Activated CD8-positive, alpha-beta memory T cell treated with anti-CD3 and anti-CD28 coated beads, Interleukin-2, amount 50 U/mL, for 24 hours (primary cell): ENCODE data around the gene BTRC.

Experiments used
- DNase-seq: peaks from one replicate; pipeline ENCODE4 v3.0.0-alpha.2; 2020; ENCODE audit errors: extremely low read depth

Gene BTRC

DNA sequence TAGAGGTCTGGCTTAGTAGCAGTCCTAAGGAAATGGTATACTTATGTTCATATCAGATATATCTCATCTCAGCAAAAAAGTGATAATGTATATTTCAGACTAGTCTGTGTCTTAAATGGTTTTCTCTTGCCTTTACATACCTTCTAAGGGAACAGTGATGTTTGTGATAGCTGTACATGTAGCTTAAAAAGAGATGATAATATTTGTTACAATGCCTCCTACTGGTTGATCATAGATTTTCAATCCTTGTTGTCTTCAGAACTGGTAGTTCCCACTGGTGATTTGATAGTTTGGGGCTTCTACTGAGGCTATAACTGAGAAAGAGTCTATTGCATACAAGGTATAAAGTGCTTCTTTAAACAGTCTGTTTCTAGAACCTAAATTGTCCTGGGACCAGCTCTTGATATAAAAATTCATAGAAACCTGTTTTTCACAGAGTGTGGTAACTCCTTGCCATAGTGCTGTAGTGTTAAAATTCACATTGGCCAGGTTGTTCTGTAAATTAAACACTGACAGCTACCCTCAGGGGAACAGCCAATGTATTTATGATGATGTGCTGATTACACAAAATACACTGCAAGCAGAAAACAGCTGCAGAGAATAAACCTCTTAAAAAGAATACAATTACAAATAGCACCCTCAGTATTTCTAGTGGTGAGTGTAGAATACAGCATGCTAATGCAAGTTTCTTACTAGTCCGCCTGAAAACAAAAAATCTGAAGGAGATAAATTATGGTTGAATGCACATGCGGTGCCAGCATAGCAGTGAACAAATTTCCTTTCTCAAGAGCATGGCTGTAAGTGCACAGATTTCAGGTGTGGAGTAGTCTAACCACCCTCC lies 90.3 kb downstream of the BTRC start:
- no peak for DNase-seq

DNA sequence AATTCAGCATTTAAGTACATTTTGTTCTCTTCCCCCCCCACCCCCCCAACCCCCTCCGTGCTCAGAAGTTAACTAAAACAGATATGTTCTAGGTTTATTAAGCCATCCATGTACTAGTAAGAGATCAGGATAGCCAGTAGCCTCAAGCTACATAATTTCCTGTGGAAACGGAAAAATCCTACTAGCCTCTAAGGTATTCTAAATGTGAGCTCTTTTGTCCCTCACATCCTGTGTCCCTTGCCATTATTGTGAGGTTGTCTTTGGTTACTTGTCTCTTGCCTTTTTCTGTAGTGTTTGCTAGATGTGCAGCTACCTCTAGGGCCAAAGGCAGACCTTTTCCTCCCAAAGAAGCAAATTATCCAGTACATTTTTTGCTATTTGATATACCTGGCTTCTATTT lies 92.1 kb downstream of the BTRC start:
- no peak for DNase-seq

DNA sequence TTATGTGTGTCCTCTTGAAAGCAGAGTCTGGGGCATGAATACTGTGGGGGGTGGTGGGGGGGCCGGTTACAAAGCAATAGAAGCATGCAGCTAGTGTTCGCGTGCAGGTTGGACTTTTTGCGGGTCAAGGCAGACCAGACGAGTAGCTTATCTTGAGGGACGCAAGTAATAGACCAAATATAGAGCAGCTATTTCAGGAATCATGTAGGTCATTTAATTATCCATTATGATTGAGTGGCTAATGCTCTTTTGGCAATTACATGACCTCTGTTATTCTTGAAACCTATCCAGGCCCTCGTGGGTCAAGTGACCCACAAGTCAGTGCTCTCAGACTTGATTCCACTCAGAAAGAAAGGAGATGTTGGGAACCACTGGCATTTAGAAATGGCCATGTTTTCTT lies 93.0 kb downstream of the BTRC start:
- no peak for DNase-seq

DNA sequence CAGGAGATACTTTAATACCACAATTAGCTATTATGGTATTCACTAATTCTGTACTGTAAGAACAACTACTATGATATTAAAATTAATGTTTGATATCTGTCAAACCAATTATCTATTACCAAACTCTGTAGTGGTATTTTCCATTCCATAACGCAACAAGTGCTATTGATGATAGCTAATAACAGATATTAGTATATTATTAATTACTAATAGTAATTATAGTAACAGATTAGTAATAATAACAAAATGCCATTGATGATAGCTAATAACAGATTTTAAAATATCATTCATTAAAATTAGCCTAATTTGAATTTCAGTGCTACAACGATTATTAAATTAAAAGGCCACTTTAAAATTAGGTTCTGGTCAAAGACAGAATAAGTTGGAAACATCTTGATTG lies 93.5 kb downstream of the BTRC start:
- DNase-seq, result no peak

DNA sequence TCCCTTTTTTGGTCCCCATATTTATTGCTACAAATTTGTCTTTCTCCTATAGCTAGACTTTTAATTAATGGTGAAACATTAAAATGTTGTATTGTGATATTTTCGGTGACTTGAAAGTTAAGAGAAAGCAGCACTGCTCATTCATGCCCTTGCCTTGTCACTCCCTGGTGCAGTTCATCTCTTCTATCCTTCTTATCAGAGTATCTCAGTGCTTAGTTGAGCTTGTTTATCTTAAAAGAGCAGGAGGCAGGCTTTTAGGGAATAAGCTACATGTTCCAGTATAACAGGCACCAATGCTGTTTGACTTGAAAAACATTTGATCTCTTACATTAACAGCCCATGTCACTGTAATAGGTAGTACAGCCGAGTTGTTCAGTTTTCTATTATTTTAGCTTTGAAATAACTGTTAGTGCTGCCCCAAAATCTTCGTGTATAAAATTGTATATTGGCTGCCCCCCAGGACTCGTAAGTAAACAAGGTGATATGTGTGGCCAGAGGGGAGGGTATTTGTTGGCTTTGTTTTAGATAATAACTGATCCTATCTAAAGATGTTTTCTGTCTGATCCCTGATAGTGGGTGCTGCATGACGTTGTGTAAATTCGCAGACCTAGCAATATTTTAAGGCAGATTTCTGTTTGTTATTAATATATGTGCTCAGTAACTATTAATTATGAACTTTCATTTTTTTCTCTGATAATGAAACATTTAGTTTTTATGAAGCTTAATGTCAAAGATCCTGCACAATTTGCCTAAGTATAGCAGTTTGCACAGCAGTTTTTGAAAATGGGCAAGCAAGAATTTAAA lies 96.5 kb downstream of the BTRC start:
- DNase-seq, result no peak

DNA sequence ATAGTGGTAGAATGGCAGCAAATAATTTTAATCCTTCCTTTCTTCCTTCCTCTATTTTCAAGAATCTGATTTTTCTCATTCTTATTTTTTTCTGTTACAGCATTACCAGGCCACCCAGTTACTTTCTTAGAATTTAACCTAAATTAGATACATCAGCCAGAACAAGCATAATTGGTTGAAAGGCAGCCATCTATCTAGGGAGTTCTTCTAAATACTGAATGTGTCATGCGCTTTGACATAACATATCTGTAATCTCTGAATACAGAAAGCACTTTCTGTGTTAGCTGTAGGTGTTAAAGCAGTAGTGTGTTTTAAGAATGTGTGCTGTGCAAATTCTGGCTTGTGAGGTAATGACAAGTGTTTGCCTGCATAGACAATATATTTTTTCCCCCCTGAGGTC lies 97.3 kb downstream of the BTRC start:
- no peak for DNase-seq

DNA sequence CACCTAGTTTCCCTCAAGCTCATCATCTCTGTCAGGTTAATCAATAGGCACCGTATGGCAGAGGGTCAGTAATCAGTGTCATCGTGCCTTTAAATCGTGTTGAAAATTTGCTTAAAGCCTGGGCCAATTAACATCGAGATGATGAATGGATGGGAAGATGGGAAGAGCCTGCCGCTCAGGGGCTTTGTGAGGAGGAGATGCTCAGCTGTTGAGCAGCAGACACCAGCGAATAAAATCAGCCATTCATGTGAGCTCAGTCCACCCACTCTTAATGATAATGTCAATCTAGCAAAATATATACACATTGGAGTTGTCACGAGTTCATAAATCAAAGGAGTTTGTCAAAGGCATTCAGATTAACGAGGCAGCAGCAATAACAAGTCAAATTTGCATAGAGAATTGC lies 97.7 kb downstream of the BTRC start:
- DNase-seq, result no peak

DNA sequence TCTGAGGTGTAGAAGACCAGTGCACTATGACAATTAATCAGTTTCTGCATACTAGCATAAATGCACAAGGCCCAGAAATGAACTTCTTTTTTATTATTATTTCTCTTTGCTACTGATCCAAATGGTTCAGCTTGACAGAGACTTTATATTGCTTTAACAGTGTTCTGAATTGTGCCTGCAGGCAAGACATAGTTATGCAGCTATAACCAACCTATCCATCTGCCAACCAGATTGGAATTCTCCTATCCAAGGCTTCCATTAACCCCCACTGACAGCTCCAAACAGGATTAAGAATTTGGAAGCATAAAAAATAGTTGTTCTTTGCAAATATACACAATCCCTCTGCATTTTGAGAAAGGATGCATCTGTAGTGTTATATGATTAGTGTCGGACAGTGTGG lies 98.2 kb downstream of the BTRC start:
- DNase-seq, result no peak

DNA sequence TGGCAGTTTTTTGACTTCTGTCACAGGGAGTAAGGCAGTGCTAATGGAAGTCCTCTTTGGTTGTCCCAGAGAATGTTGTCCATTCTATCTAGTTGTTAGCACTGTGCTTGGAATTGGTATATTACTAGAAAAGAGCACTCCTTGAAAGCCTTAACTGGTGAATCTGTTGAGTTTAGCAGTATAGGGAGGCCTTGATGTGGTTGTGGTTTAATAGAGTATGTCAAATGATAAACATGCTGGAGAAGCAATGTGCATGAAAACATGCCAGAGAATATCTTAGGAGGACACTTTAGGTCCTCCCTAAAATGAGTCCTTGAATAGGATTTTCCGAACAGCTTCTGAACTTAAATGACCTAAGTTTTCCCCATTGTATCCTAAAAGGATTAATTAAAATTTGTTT lies 98.6 kb downstream of the BTRC start:
- DNase-seq, result no peak

DNA sequence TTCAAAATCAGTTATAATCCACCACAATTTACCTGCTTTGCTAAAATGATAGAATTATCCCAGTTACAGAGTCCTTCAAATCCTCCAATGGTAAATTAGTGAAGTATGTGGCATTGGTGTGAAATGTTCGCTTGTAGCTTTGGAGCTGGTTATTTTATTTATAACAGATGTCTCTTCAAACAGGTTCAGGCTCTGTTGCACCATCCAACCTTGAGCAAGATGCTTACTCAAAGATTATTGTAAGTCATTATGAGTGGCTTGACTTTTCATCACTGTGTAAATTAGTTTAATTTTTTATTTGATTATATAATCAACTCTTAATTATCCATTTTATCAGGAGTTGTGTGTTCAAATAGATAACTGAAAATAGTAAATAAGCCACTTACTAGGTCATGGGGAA lies 99.4 kb downstream of the BTRC start:
- no peak for DNase-seq

DNA sequence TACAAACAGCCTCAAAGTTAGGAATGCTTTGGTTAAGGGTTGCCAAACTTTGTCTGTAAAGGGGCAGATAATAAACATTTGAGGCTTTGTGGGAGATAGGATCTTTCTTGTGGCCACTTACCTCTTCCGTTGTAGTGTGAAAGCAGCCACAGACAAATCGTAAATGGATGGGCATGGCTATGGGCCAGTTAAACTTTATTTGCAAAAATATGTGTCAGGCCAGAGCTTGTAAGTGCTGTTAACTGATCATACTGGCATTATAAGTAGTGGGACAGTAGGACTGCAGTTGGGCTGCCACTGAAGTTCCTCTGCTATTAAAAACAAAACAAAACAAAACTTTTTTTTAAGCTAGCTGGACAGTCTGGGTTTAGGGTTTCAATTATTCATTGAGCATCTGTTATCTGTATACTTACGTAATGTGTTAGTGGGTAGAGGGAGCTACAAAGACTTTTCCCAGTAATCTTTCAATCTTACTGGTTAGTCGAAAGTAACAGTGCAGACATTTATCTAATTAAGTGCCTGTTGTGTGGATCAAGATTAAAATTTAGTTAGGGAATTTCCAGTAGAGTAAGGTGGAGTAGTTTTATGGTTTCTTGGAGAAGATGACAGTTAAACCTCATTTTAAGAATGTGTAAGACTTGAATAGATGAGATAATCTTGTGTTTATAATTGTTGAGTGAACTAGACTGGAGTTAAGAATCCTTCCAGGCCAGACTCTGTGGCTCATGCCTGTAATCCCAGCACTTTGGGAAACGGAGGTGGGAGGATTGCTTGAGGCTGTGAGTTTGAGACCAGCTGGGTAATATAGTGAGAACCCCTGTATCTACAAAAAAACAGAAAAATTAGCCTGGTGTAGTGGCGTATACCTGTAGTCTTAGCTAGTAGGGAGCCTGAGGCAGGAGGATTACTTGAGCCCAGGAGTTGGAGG lies 100.1 kb downstream of the BTRC start:
- DNase-seq, result no peak

DNA sequence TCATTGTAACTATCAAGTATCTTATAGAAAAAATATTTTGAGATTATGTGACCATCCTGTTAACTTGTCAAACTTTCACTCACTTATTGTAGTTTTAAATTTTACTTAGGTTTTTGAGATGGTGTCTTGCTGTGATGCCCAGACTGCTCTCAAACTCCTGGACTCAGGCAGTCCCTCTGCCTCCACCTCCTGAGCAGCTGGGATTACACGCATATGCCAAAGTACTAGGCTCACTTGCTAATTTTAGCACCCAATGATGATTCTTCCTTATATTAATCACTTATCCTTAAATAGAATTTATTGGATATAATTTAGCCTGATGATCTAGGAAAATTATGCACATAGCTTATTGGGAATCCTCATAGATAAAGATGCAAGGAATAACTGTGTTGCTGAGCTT lies 104.9 kb downstream of the BTRC start:
- no peak for DNase-seq

DNA sequence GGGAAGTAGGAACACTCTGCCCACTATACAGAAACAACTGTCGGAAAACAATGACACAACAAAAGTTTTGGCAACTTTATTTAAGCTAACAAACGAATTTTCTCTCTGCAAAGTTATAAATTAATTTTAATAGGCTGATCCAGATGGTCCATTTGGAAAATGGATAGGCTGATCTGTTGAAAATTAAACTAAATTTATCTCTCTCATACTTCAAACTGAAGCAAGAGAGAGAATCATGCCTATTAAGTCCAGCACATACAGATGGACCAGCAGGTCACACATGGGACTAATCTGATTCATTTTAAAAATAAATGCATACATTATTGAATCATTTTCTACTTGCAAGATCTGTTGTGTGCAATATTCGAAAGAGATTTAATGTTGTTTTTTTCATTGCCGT lies 110.1 kb downstream of the BTRC start:
- no peak for DNase-seq

DNA sequence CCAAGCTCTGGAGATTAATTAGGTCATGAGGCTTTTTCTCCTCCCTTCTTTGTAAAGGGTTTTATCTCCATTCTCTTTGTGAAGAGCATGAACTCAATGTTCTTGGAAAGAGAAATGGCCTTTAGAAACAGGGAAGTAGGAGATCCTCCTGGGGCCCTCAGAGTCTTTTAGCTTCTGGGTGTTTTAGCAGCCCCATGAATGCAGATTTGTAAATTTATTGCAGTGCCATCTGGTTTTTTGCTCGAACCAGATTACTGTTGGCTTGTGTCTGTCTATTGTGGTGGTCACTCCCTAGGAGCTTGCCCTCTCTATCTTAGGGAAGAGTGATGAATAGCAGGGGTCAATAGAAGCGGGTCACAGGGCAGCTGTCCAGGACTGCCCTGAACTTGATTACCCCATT lies 110.6 kb downstream of the BTRC start:
- DNase-seq, result no peak

DNA sequence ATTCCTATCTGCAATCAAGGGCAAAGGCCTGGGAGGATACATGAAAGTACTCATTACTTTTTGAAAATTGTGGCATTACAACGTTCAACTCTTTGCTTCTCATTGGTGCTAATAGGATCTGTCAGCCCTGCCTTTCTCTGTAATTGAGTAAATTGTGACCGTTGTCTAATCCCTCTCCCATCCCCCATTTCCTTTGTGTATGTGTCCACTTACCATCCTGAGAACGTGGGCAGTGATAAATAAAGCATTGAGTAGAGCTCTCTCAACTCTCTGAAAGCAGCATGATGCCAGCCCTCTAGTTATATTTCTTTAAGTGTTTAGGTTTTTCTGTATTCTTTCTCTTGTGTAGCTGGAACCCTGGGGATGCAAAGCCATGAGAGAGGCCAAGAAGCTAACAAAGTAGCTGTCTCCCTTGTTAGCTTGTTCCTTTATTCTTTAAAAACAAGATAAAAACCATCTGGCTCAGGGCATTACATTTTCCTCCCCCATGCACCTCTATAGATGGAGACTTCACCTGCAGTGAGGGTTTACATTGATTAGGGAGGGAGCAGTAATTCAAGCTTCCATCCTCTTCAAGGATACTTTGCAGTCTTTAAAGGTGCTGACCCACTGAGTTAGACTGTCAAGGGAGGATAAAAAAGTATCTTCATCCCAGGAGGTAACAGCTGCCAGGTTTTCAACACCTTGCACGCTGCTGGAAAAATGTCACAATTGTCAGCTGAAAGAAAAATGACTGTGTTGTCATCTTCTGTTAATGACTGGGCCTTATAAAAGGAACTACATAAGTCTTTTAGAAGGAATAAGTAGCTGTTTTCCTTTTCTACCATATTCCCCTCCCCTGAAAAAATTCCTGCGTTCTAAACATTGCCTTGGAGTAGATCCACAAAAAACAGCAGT lies 112.3 kb downstream of the BTRC start:
- no peak for DNase-seq

DNA sequence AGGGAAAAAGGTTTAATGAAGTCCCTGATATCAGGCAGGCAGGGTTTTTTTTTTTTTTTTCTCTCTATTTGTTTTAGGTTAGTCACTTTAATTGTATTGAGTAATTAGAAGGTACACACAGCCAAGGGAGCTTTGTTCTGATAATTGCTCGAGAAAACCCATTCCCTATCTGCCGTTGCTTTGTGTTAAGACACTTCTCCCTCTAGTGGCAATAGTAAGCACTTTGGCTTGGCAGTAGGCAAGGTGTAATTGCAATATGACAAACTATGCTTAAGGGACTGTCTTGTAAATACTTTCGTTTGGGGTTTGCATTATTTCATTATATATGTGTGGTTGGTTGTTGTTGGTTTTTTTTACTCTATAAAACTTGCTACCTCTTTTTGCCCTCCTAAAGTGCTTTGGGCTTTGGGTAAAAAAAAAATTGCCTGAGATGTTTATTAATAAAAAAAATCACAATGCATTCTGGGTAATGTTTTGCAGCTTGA lies 113.4 kb downstream of the BTRC start:
- no peak for DNase-seq

DNA sequence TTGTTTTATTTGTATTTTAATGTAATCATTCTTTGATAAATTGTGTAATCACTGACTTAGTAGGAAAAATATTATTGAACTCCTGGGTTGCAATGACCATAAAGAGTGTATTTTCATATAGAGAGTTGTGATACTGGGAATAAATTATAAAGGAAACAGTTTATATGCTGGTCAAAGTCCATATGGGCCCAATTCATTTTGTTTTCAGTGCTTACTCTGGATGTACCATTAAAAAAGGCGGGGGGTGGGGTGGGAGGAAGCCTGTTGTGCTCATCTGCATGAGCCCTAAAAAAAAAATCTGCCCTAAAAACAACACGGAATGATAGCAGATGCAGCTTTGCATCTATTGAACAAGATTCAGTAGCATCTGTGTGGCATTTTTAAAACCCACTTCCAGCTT lies 114.2 kb downstream of the BTRC start:
- DNase-seq, result no peak

DNA sequence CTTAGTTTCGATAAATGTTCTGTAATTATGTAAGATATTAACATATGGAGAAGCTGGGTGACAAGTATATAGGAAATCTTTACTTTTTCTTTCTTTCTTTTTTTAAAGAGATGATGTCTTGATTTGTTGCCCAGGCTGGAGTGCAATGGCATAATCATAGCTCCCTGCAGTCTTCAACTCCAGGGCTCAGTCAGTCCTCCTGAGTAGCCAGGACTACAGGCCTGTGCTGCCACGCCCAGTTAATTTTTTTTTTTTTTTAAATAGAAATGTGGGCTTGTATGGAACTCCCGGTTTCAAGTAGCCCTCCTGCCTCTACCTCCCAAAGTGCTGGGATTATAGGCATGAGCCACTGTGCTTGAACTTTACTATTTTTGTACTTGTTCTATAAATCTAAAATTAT lies 122.4 kb downstream of the BTRC start:
- DNase-seq, result no peak

DNA sequence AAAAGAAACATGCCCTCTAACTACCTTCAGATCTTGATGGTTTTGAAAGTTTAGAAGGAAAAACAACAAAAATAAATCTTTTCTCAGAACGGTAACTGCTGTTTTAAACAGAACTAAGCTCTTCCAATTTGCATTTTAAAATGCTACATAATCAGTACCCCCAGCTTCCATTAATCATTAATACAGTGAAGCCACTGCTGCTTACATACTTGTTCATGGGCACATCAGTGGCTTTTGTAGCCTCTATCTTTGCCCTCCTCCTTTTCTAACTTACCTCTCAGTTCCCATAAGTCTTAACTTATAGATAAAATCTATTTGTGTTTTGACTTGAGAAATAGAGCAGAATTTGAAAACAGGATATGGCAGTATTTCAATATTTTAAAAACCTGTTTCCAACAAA lies 125.0 kb downstream of the BTRC start:
- no peak for DNase-seq

DNA sequence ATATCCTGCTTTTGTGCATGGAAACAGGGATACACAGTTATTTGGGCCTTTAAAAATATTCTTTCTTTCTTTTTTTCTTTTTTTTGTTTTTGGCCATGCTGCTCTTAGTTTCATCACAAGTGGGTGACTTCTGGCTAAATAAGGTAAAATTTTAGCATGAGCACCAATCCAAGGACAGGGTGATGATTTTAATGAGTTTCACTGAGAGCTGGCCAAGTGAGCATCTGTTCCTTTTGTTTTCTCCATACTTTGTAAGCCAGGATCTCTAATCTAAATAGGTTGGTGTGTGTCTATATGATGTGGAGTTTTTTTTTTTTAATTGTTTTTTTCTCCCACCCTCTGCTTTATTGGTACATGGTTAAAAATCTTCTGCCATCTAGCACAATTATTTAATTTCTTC lies 127.3 kb downstream of the BTRC start:
- no peak for DNase-seq

DNA sequence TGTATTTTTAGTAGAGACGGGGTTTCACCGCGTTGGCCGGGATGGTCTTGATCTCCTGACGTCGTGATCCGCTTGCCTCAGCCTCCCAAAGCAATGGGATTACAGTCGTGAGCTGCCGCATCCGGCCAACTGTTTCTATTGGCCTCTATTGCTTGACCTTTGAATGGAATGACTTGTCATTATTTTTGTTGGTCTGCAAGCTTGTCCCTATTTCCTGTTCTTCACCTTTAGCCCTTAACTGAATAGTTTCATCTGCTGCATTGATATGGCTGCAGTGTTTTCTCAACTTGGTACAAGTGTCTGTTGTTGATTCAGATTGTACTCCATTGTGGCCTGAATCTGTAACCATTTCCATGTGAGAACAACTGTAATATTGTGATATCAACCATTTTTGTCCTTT lies 128.6 kb downstream of the BTRC start:
- no peak for DNase-seq
